HepG2 (cell line): Measurements from ENCODE around the gene STYX. TPM values are rescaled to one million over a fixed set of nuclear protein-coding genes. Genes with fewer than 3 reads are reported as not detected.

Experiments used
- CBFB ChIP-seq: sonication (generic); formaldehyde crosslinking; IDR thresholded peaks from 2 replicates; pipeline ENCODE4 v1.4.0; 2020; ENCODE audit warnings: missing genetic modification reagents
- CREM ChIP-seq, 2 experiments: sonication (generic) in 1 of 2; formaldehyde crosslinking in 1 of 2; IDR thresholded peaks; 2 replicates each; pipeline versions ENCODE4 v1.4.0 to v1.6.1; 2016 to 2020; ENCODE audit warnings: antibody characterized with exemption in 1 of 2, mild to moderate bottlenecking in 1 of 2, missing genetic modification reagents in 1 of 2
- FOXC1 ChIP-seq: sonication (generic); formaldehyde crosslinking; IDR thresholded peaks from 2 replicates; pipeline ENCODE4 v1.8.0; 2022; ENCODE audit warnings: mild to moderate bottlenecking, missing genetic modification reagents, borderline replicate concordance
- ISL2 ChIP-seq: sonication (generic); formaldehyde crosslinking; IDR thresholded peaks from 2 replicates; pipeline ENCODE4 v1.5.0; 2020; ENCODE audit warnings: missing genetic modification reagents
- LBX2 ChIP-seq: sonication (generic); formaldehyde crosslinking; IDR thresholded peaks from 2 replicates; pipeline ENCODE4 v1.5.0; 2020; ENCODE audit warnings: missing genetic modification reagents, mild to moderate bottlenecking, borderline replicate concordance
- POLR2A ChIP-seq, 2 experiments: IDR thresholded peaks; 2 replicates each; pipeline ENCODE4 v1.6.1; 2011; ENCODE audit warnings: low read depth in 2 of 2, low read length in 2 of 2, mild to moderate bottlenecking in 1 of 2, moderate library complexity in 1 of 2; ENCODE audit not compliant: insufficient read depth in 1 of 2
- RARA ChIP-seq: IDR thresholded peaks from 2 replicates; pipeline ENCODE4 v1.6.1; 2016; ENCODE audit warnings: missing genetic modification reagents, missing compliant biosample characterization
- SAP130 ChIP-seq: IDR thresholded peaks from 2 replicates; pipeline ENCODE4 v1.6.1; 2016; ENCODE audit warnings: low read depth
- ZFP91 ChIP-seq: sonication (generic); formaldehyde crosslinking; IDR thresholded peaks from 2 replicates; pipeline ENCODE4 v1.9.0; 2022; ENCODE audit warnings: missing genetic modification reagents, mild to moderate bottlenecking, borderline replicate concordance
- ZGPAT ChIP-seq: IDR thresholded peaks from 2 replicates; pipeline ENCODE4 v1.6.1; 2016; ENCODE audit warnings: mild to moderate bottlenecking
- ZHX1 ChIP-seq: sonication (generic); formaldehyde crosslinking; IDR thresholded peaks from 2 replicates; pipeline ENCODE4 v1.8.1; 2022; ENCODE audit warnings: low read depth, mild to moderate bottlenecking, missing genetic modification reagents
- ZNF124 ChIP-seq: sonication (generic); formaldehyde crosslinking; IDR thresholded peaks from 2 replicates; pipeline ENCODE4 v1.4.0; 2020; ENCODE audit warnings: missing genetic modification reagents
- ZNF558 ChIP-seq: sonication (generic); formaldehyde crosslinking; IDR thresholded peaks from 2 replicates; pipeline ENCODE4 v1.9.0; 2022; ENCODE audit warnings: mild to moderate bottlenecking, missing genetic modification reagents, borderline replicate concordance
- ZNF607 ChIP-seq: sonication (generic); formaldehyde crosslinking; IDR thresholded peaks from 2 replicates; pipeline ENCODE4 v1.5.1; 2020; ENCODE audit warnings: missing genetic modification reagents, mild to moderate bottlenecking, borderline replicate concordance
- ZNF710 ChIP-seq: sonication (generic); formaldehyde crosslinking; IDR thresholded peaks from 2 replicates; pipeline ENCODE4 v1.5.0; 2020; ENCODE audit warnings: mild to moderate bottlenecking, missing genetic modification reagents, borderline replicate concordance
- ZNF781 ChIP-seq: sonication (generic); formaldehyde crosslinking; IDR thresholded peaks from 2 replicates; pipeline ENCODE4 v1.5.1; 2020; ENCODE audit warnings: borderline replicate concordance, mild to moderate bottlenecking, missing genetic modification reagents; ENCODE audit errors: not compliant biosample characterization
- polyA plus RNA-seq, 8 experiments: library from polyadenylated mRNA; depleted of rRNA in 3 of 8; stranded (reverse) in 7 of 8; unstranded in 1 of 8; fragments of >200 nt; fragmentation: Illumina TruSeq in 4 of 8; extraction: Trizol in 4 of 8; gene quantifications; 2 replicates each; pipeline versions ENCODE4 v1.2.1 to v1.2.3, GENCODE V29; 2011 to 2016; ENCODE audit warnings: low read depth in 4 of 8, missing spikeins in 1 of 8, mixed read lengths in 1 of 8; ENCODE audit not compliant: insufficient read depth in 1 of 8
- total RNA-seq, 5 experiments: library from RNA; depleted of rRNA; stranded (reverse); fragments of >200 nt; fragmentation: Illumina TruSeq; extraction: Trizol; gene quantifications; 2 replicates each; pipeline ENCODE4 v1.2.3, GENCODE V29; 2016; ENCODE audit warnings: low read depth in 1 of 5

Gene STYX
- total and polyA plus RNA-seq, 2 of the 13 experiments (the other 11 are each of a cell fraction or from before 2014, with no cell fraction given) = 6.6 to 10.9 TPM

- peak; percentile 49; the same call in 1 of the 2 replicates for TF ChIP-seq ZHX1 (CRISPR knock-in tag)
- TF ChIP-seq RARA (CRISPR knock-in tag) = peak; percentile 14; the same call in 1 of the 2 replicates
- peak; percentile 72; the same call in 1 of the 2 replicates for TF ChIP-seq FOXC1
- peak; percentile 65; the same call in 1 of the 2 replicates for TF ChIP-seq ZGPAT
- peak; percentile 69; the same call in 1 of the 2 replicates for TF ChIP-seq LBX2 (CRISPR knock-in tag)
- no peak for TF ChIP-seq ZNF781 (CRISPR knock-in tag)
- peak; percentile 24; the same call in 1 of the 2 replicates for TF ChIP-seq CBFB
- peak; percentile 89 to 98 for TF ChIP-seq POLR2A (IDR thresholded peaks at IDR 0.05; ENCODE audit: insufficient read depth in 1 of 2, low read depth in 2 of 2, low read length in 2 of 2)
- TF ChIP-seq ZNF124 (CRISPR knock-in tag) = peak; percentile 42; the same call in 1 of the 2 replicates
- 0 out of 2 replicates have a peak, but pooled peaks have one; percentile 44 for TF ChIP-seq ZNF607 (CRISPR knock-in tag)
- TF ChIP-seq SAP130 (CRISPR knock-in tag) = peak; percentile 86
- peak; percentile 42; the same call in 1 of the 2 replicates for TF ChIP-seq ZNF558 (CRISPR knock-in tag)
- TF ChIP-seq ISL2 (CRISPR knock-in tag) = 0 out of 2 replicates have a peak, but pooled peaks have one; percentile 39
- peak; percentile 48; the same call in 1 of the 2 replicates for TF ChIP-seq ZNF710 (CRISPR knock-in tag)
- TF ChIP-seq CREM (IDR thresholded peaks at IDR 0.05) = no peak
- TF ChIP-seq CREM (CRISPR knock-in tag; IDR thresholded peaks at IDR 0.05) = no peak
- peak; percentile 82; the same call in 1 of the 2 replicates for TF ChIP-seq ZFP91 (CRISPR knock-in tag)
These were observed at the start of gene STYX (continued) for GRCh38 chr14:52729925-52730708.
